ENCODE results near the gene CD7. TPM values are rescaled to one million over a fixed set of nuclear protein-coding genes. Genes with fewer than 3 reads are reported as not detected.

The CD7 gene
- polyA plus RNA-seq, 1 of the 3 experiments (the other 2 are of a cell fraction) = 0.07 TPM

DNA sequence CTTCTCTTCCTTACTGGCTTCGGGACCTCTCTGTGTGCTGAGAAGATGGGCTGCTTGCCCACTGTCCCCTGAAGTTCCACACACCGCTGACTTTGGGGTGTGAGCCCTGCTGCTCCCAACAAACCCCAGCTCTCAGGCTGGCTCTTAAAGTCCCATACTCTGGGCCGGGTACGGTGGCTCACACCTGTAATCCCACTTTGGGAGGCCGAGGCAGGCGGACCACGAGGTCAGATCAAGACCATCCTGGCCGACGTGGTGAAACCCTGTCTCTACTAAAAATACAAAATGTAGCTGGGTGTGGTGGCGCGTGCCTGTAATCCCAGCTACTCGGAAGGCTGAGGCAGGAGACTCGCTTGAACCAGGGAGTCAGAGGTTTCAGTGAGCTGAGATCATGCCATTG, 17.2 kb downstream of the CD7 start:
- ChIA-PET POLR2A (interaction anchor here (1.2 to 1.8 kb wide), 2 partner anchors 8 to 27 kb away, joined by 3 to 11 read pairs; partner anchors contain the start of gene CSNK1D), CTCF (interaction anchor here (0.5 to 15.1 kb wide), 20 partner anchors 10 to 250 kb away, joined by 3 to 184 read pairs (median 10); partner anchors contain the start of genes CD7, CSNK1D, HEXD and OGFOD3)
- H3K4me1 ChIP-seq (ENCODE audit: control insufficient read depth in 1 of 2, insufficient read depth in 2 of 2, low read depth in 1 of 2, low read length in 1 of 2) = peaks cover 21 to 32% of the 10 kb centered on the region in 2 experiments; a peak in 3 of 4 replicates
- TF ChIP-seq SIN3A (IDR thresholded peaks at IDR 0.05; ENCODE audit: borderline replicate concordance, low read depth, low read length) (no peak), FOXM1 (IDR thresholded peaks at IDR 0.05; ENCODE audit: low read depth) (no peak), NFIC (IDR thresholded peaks at IDR 0.05; ENCODE audit: borderline replicate concordance) (no peak), FOSL2 (IDR thresholded peaks at IDR 0.05; ENCODE audit: borderline replicate concordance, low read depth) (no peak), TEAD4 (IDR thresholded peaks at IDR 0.05; ENCODE audit: borderline replicate concordance, insufficient read depth) (no peak), FOXJ3 (CRISPR knock-in tag; IDR thresholded peaks at IDR 0.05) (no peak), USF1 (IDR thresholded peaks at IDR 0.05; ENCODE audit: borderline replicate concordance, low read depth) (no peak), RCOR1 (IDR thresholded peaks at IDR 0.05; ENCODE audit: low read length) (no peak), REST (IDR thresholded peaks at IDR 0.05; ENCODE audit: low read depth, low read length) (no peak), RFX5 (IDR thresholded peaks at IDR 0.05; ENCODE audit: low read length) (no peak), YY1 (IDR thresholded peaks at IDR 0.05; ENCODE audit: low read depth) (no peak)
- TF ChIP-seq, protein P1, sequence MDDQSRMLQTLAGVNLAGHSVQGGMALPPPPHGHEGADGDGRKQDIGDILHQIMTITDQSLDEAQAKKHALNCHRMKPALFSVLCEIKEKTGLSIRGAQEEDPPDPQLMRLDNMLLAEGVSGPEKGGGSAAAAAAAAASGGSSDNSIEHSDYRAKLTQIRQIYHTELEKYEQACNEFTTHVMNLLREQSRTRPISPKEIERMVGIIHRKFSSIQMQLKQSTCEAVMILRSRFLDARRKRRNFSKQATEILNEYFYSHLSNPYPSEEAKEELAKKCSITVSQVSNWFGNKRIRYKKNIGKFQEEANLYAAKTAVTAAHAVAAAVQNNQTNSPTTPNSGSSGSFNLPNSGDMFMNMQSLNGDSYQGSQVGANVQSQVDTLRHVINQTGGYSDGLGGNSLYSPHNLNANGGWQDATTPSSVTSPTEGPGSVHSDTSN (IDR thresholded peaks at IDR 0.05) = no peak
- TF ChIP-seq, protein P2, sequence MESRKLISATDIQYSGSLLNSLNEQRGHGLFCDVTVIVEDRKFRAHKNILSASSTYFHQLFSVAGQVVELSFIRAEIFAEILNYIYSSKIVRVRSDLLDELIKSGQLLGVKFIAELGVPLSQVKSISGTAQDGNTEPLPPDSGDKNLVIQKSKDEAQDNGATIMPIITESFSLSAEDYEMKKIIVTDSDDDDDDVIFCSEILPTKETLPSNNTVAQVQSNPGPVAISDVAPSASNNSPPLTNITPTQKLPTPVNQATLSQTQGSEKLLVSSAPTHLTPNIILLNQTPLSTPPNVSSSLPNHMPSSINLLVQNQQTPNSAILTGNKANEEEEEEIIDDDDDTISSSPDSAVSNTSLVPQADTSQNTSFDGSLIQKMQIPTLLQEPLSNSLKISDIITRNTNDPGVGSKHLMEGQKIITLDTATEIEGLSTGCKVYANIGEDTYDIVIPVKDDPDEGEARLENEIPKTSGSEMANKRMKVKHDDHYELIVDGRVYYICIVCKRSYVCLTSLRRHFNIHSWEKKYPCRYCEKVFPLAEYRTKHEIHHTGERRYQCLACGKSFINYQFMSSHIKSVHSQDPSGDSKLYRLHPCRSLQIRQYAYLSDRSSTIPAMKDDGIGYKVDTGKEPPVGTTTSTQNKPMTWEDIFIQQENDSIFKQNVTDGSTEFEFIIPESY (IDR thresholded peaks at IDR 0.05; ENCODE audit: borderline replicate concordance, low read depth) = no peak
- no peaks in the 10 kb centered on the region for H3K79me2 ChIP-seq (ENCODE audit: insufficient read depth)
- no peaks in the 10 kb centered on the region for H3K27me3 ChIP-seq (ENCODE audit: insufficient read depth)
- no peaks in the 10 kb centered on the region for H3K9me2 ChIP-seq
- WGBS (ENCODE audit: low lambda C conversion rate) = 92% methylated on average over 13 of the region's 13 CpGs
- DNase-seq = no peak
- H3K27ac ChIP-seq (ENCODE audit: low read depth in 2 of 2, low read length in 1 of 2) = no peak overlapping the region
- H3K36me3 ChIP-seq (replicated peaks in 1 of 2; ENCODE audit: control insufficient read depth in 1 of 2, insufficient read depth in 2 of 2, low read length in 1 of 2) = no peaks in the 10 kb centered on the region
- H3K4me3 ChIP-seq (ENCODE audit: low read depth in 2 of 2, low read length in 1 of 2) = no peak overlapping the region
- peaks cover 15% of the 10 kb centered on the region for H3F3A ChIP-seq (replicated peaks; ENCODE audit: insufficient read depth)
- no peak overlapping the region for H2AFZ ChIP-seq (ENCODE audit: low read depth)
- no peaks in the 10 kb centered on the region for H3K9me3 ChIP-seq
- no peak overlapping the region for H3K9ac ChIP-seq
- H3K4me2 ChIP-seq = no peak overlapping the region
- no peaks in the 10 kb centered on the region for H4K20me1 ChIP-seq (ENCODE audit: insufficient read depth)

All from SK-N-SH (cell line).